Mesodermal cell (in vitro differentiated cells): ENCODE measurements around the gene GJA4.

Experiments used
- H3K27ac ChIP-seq: 2 replicates; pipeline ENCODE4 v1.7.0; 2013; ENCODE audit warnings: mild to moderate bottlenecking, low read depth, low read length, moderate library complexity; ENCODE audit not compliant: severe bottlenecking
- H3K36me3 ChIP-seq: 2 replicates; pipeline ENCODE4 v1.7.1; 2013; ENCODE audit warnings: mild to moderate bottlenecking, low read length, moderate library complexity; ENCODE audit not compliant: control insufficient read depth, insufficient read depth
- H3K4me1 ChIP-seq: one replicate; pipeline ENCODE4 v1.7.1; 2013; ENCODE audit warnings: mild to moderate bottlenecking, low read length; ENCODE audit not compliant: insufficient read depth, control insufficient read depth, poor library complexity, severe bottlenecking
- H3K4me3 ChIP-seq: 2 replicates; pipeline ENCODE4 v1.7.0; 2013; ENCODE audit warnings: low read length, control low read depth, mild to moderate bottlenecking; ENCODE audit not compliant: insufficient read depth, poor library complexity, severe bottlenecking; ENCODE audit errors: extremely low read depth
- H3K9me3 ChIP-seq: 2 replicates; pipeline ENCODE4 v1.7.1; 2013; ENCODE audit warnings: mild to moderate bottlenecking, low read length, moderate library complexity; ENCODE audit not compliant: control insufficient read depth
- WGBS, 2 experiments: methylation state at CpG; one replicate each; pipeline ENCODE4 v1.1.5; 2013; ENCODE audit warnings: missing lambda C conversion rate in 2 of 2; ENCODE audit not compliant: insufficient coverage in 2 of 2; 5-methylcytosine and 5-hydroxymethylcytosine counted together

Gene GJA4

DNA sequence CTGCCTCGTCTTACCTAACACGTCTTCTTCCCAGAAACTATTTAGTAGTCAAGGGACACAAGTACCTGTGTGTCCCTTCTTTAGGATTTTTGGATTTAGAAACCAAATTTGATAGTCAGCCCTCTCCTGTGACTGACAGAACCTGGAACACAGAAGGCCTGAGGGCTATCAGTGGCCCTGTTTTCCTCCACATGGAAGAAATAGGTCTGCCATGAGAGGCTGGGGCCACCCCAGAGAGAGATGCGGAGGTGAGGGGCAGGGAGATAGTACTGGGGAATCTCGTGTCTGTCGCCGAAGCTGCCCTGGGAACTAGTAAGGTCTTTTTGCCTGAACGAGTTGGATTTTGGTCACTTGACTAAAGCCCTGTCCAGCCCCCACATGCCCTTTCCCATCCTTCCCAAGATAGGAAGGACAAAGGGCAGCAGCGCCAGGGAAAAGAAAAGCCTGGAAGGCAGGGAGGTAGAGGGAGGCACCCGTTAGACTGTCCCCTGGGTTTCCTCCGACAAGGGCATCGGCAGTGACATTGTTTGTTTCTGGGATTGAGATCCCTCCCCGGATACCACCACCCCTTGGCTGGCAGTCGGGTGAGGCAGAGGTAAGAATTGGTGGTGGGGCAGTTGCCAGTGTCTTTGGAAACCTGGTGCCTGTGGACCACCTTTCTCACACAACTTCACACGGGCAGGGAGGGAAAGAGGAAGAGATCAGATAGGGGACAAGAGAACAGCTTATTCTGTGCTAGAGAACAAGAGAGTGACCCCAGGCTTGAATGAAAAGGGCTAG lies 46.9 kb downstream of the GJA4 start:
- WGBS, 2 experiments: 94 to 97% methylated on average over 5 to 8 of the region's 14 CpGs
- H3K36me3 ChIP-seq: no peaks in the 10 kb centered on the region
- H3K4me3 ChIP-seq: no peak overlapping the region
- no peak overlapping the region for H3K27ac ChIP-seq
- H3K4me1 ChIP-seq: peaks cover 19% of the 10 kb centered on the region
- H3K9me3 ChIP-seq: no peaks in the 10 kb centered on the region

DNA sequence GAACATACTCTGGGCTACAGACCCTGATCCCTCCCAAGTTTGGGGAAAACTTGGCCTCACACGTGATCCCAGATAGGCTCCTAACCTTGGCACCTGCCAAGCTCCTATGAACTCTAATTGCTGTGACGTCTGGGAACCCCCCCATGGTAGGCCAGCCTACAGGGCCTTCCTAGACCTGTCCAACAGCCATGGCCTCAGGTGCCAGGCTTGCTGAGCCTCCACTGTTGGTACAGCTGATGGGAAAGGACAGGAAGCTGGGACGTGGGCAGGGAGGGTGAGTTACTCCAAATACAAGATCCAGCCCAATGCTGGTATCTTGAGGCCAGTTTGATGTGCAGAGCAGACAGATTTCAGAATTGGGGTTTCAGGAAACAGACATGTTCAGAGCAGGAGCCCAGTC lies 47.6 kb downstream of the GJA4 start:
- Histone ChIP-seq H3K27ac (no peak overlapping the region), H3K4me1 (peaks cover 18% of the 10 kb centered on the region), H3K36me3 (no peaks in the 10 kb centered on the region), H3K9me3 (no peaks in the 10 kb centered on the region), H3K4me3 (no peak overlapping the region)
- WGBS, 2 experiments: 89 to 93% methylated on average over 3 of the region's 3 CpGs

DNA sequence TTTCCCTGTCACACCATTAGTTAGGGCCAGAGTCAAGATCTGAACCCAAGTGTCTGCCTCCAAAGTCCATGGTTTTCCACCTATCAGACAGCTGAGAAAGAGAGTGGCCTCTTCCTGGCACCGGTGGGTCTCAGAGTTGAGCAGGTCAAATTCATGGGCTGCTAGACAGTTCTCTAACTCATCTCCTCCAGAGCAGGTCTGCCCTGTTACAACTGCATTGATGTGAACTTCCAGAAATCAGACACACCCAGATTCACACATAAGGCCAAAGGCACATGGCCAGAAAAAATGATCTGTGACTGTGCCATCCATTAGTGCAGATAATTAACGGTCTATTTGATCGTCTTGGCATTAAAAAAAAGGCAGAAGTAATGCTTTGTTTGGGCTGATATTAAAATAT lies 49.3 kb downstream of the GJA4 start:
- Histone ChIP-seq H3K4me3 (no peak overlapping the region), H3K4me1 (peaks cover 13% of the 10 kb centered on the region), H3K36me3 (no peaks in the 10 kb centered on the region), H3K27ac (no peak overlapping the region), H3K9me3 (no peaks in the 10 kb centered on the region)
- WGBS, 2 experiments: 80 to 88% methylated on average over 1 of the region's 3 CpGs

DNA sequence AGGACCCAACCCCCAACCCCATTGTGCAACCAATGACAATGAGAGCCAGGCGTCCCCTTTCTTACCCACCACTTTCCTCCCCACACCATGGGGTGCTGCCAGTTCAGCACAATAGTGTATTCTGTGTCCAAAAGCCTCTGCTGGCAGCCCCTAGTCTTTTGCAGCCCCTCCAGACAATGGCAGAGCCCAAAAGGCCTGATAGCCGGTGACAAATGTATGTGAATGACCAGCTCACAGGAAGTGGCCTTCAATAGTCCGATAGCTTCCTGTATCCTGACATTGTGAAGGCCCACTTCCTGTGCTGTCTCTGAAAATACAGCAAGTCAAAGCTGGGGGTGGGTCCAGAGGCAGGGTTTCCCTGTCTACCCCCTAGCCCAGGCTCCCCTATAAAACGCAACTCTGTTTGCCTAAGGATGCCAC lies 50.2 kb downstream of the GJA4 start:
- peaks cover 13% of the 10 kb centered on the region for H3K4me1 ChIP-seq
- 51 to 71% methylated on average over 4 of the region's 4 CpGs for WGBS, 2 experiments
- peak overlapping the region; percentile 84 for H3K27ac ChIP-seq
- no peak overlapping the region for H3K4me3 ChIP-seq
- peaks cover 3% of the 10 kb centered on the region for H3K36me3 ChIP-seq
- no peaks in the 10 kb centered on the region for H3K9me3 ChIP-seq

DNA sequence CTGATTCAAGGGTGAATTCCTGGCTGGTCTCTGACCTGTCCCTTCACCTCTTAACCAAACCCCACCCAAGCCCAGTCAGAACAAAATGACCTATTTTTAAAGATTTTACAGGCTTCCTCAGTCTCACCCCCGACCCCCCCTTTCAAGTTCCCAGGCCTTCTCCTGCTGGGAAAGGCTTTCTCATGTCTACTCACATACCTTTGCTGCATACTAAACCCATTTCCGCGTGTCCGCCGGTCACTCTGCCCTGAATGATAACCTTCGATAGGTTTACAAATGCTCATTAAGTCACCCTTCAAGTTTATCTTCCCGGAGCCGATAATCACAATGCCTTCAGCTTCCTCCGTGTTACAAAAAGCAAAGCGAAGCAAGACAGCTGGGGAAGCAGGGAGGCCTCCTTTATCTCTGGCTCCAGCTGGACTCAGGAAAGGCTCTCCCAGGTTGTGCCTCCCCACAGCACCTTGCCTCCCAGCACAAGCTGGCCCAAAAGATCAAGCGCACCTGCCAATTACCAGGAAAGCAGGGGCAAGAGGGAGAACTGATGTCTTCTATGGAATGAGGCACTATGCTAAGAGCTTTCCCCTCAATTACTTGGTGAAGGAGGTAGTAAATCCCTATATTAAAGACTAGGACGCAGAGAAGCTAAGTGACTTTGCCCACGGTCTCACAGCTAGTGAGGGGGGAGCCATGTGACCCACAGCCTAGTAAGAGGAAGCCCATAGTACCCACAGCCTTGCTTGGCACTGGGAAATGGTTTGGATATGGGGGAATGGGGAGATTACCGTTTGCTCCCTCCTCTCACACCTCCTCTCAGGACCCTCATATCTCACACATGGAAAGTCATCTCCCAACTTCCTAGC lies 50.8 kb downstream of the GJA4 start:
- Histone ChIP-seq H3K4me3 (no peak overlapping the region), H3K4me1 (peaks cover 13% of the 10 kb centered on the region), H3K9me3 (no peaks in the 10 kb centered on the region), H3K27ac (peak overlapping the region; percentile 84), H3K36me3 (peaks cover 9% of the 10 kb centered on the region)
- WGBS, 2 experiments: 48 to 49% methylated on average over 10 to 12 of the region's 14 CpGs

DNA sequence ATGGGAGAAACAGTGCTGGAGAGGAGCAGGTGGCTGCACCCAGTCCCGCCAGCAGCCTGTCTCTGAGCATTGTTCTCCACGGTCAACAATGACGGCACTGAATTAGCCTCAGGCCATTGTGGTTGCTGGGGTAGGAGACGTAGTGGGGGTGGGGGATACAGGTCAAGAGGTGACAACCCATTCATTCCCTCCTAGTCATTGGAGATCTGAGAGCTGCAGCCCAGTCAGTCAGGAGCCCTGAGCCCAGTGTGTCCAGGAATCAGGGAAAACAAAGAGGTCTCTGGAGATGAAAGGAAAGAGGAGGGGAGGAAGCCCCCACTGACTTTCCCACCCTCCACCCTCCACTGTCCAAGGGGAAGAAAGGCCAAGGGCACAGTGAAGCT lies 51.4 kb downstream of the GJA4 start:
- Histone ChIP-seq H3K36me3 (peaks cover 15% of the 10 kb centered on the region), H3K4me3 (no peak overlapping the region), H3K27ac (peak overlapping the region; percentile 84), H3K4me1 (peaks cover 13% of the 10 kb centered on the region), H3K9me3 (no peaks in the 10 kb centered on the region)
- 48% methylated on average over 3 of the region's 4 CpGs; no CpG with 5 or more reads in 1 of the 2 experiments for WGBS, 2 experiments
